ENCODE data around the gene TMEM108.

Gene TMEM108

GRCh38 chr3:133317866-133318265 is 279.7 kb downstream of the TMEM108 start:
- FAIRE-seq (no peak), DNase-seq (ENCODE audit: low spot score) (no peak)

- FAIRE-seq (no peak), DNase-seq (ENCODE audit: low spot score) (no peak)
These were observed 290.2 kb downstream of the TMEM108 start for GRCh38 chr3:133328373-133328772.

- DNase-seq (ENCODE audit: low spot score) (no peak), FAIRE-seq (no peak)
These were observed 291.4 kb downstream of the TMEM108 start for GRCh38 chr3:133329626-133330025.

GRCh38 chr3:133330065-133330464 is 291.9 kb downstream of the TMEM108 start:
- no peak for FAIRE-seq

GRCh38 chr3:133330522-133330921 is 292.3 kb downstream of the TMEM108 start:
- FAIRE-seq (no peak), DNase-seq (ENCODE audit: low spot score) (no peak)

More at GRCh38 chr3:133330065-133330464, 291.9 kb downstream of the TMEM108 start:
- no peak for DNase-seq (ENCODE audit: low spot score)

- DNase-seq (ENCODE audit: low spot score) (no peak), FAIRE-seq (no peak)
These were observed 316.5 kb downstream of the TMEM108 start for GRCh38 chr3:133354721-133355120.

GRCh38 chr3:133360476-133360875 is 322.3 kb downstream of the TMEM108 start:
- FAIRE-seq: no peak

GRCh38 chr3:133361011-133361410 is 322.8 kb downstream of the TMEM108 start:
- FAIRE-seq (no peak), DNase-seq (ENCODE audit: low spot score) (no peak)

More at GRCh38 chr3:133360476-133360875, 322.3 kb downstream of the TMEM108 start:
- DNase-seq (ENCODE audit: low spot score): no peak

- no peak for FAIRE-seq
These were observed 323.2 kb downstream of the TMEM108 start for GRCh38 chr3:133361435-133361834.

GRCh38 chr3:133362539-133362938 is 324.3 kb downstream of the TMEM108 start:
- FAIRE-seq (no peak), DNase-seq (ENCODE audit: low spot score) (no peak)

More at GRCh38 chr3:133361435-133361834, 323.2 kb downstream of the TMEM108 start:
- DNase-seq (ENCODE audit: low spot score): no peak

- DNase-seq (ENCODE audit: low spot score) (no peak), FAIRE-seq (no peak)
These were observed 326.5 kb downstream of the TMEM108 start for GRCh38 chr3:133364704-133365103.

GRCh38 chr3:133366921-133367320 is 328.7 kb downstream of the TMEM108 start:
- no peak for FAIRE-seq
- no peak for DNase-seq (ENCODE audit: low spot score)

- no peak for FAIRE-seq
These were observed 329.2 kb downstream of the TMEM108 start for GRCh38 chr3:133367403-133367802.

GRCh38 chr3:133367956-133368355 is 329.8 kb downstream of the TMEM108 start:
- DNase-seq (ENCODE audit: low spot score) (no peak), FAIRE-seq (no peak)

More at GRCh38 chr3:133367403-133367802, 329.2 kb downstream of the TMEM108 start:
- no peak for DNase-seq (ENCODE audit: low spot score)

- DNase-seq (ENCODE audit: low spot score) (no peak), FAIRE-seq (no peak)
These were observed 330.3 kb downstream of the TMEM108 start for GRCh38 chr3:133368371-133369067.

GRCh38 chr3:133369068-133369440 is 330.9 kb downstream of the TMEM108 start:
- FAIRE-seq (no peak), DNase-seq (ENCODE audit: low spot score) (no peak)

GRCh38 chr3:133371181-133371580 is 333.0 kb downstream of the TMEM108 start:
- no peak for FAIRE-seq

GRCh38 chr3:133371676-133372075 is 333.5 kb downstream of the TMEM108 start:
- no peak for FAIRE-seq
- no peak for DNase-seq (ENCODE audit: low spot score)

More at GRCh38 chr3:133371181-133371580, 333.0 kb downstream of the TMEM108 start:
- no peak for DNase-seq (ENCODE audit: low spot score)

GRCh38 chr3:133374708-133375402 is 336.7 kb downstream of the TMEM108 start:
- FAIRE-seq (no peak), DNase-seq (ENCODE audit: low spot score) (no peak)

GRCh38 chr3:133375403-133375745 is 337.2 kb downstream of the TMEM108 start:
- DNase-seq (ENCODE audit: low spot score): no peak
- no peak for FAIRE-seq

- DNase-seq (ENCODE audit: low spot score): no peak
- no peak for FAIRE-seq
These were observed 338.6 kb downstream of the TMEM108 start for GRCh38 chr3:133376810-133377209.

- FAIRE-seq (no peak), DNase-seq (ENCODE audit: low spot score) (peak; percentile 38)
These were observed 339.2 kb downstream of the TMEM108 start for GRCh38 chr3:133377396-133377795.

GRCh38 chr3:133379926-133380325 is 341.7 kb downstream of the TMEM108 start:
- no peak for DNase-seq (ENCODE audit: low spot score)
- no peak for FAIRE-seq

All from urothelium cell line (cell line).